Common myeloid progenitor, CD34-positive (primary cell): ENCODE results near the gene ENO1.
A peak's percentile ranks its signal among the peaks of the same experiment; 100 is the strongest.

Experiments used
- CTCF ChIA-PET: fragments of 350-600 bp; sonication (Branson Sonifier 250); formaldehyde crosslinking; loops from one replicate; lab custom pipeline; 2021; ENCODE audit warnings: antibody characterized with exemption; lab: Charles Lee
- POLR2A ChIA-PET: fragments of 350-600 bp; sonication (Branson Sonifier 250); formaldehyde crosslinking; loops from one replicate; lab custom pipeline; 2021; ENCODE audit warnings: antibody characterized with exemption; lab: Charles Lee
- DNase-seq, 3 donors: peaks; one replicate each; pipeline versions ENCODE4 v3.0.0 to v3.0.0-alpha.2; 2013
- H3K27ac ChIP-seq, 2 experiments: 1 replicate in 1 of 2; 2 replicates in 1 of 2; pipeline ENCODE4 v1.7.0; 2013; ENCODE audit warnings: inconsistent platforms in 2 of 2, low read length in 2 of 2, mild to moderate bottlenecking in 2 of 2, low read depth in 1 of 2, moderate library complexity in 1 of 2; ENCODE audit not compliant: severe bottlenecking in 2 of 2, insufficient read depth in 1 of 2, poor library complexity in 1 of 2
- H3K27me3 ChIP-seq, 5 experiments: replicated peaks in 2 of 5; 1 replicate in 3 of 5; 2 replicates in 2 of 5; pipeline versions ENCODE4 v1.6.1 to v1.7.0; 2013; ENCODE audit warnings: low read length in 4 of 5, mild to moderate bottlenecking in 2 of 5, moderate library complexity in 2 of 5, inconsistent platforms in 1 of 5; ENCODE audit not compliant: insufficient read depth in 5 of 5, control insufficient read depth in 4 of 5
- H3K36me3 ChIP-seq, 4 experiments: 1 replicate in 2 of 4; 2 replicates in 2 of 4; pipeline versions ENCODE4 v1.6.1 to v1.7.0; 2013; ENCODE audit warnings: low read length in 3 of 4, control low read depth in 1 of 4, mild to moderate bottlenecking in 1 of 4; ENCODE audit not compliant: control insufficient read depth in 4 of 4, insufficient read depth in 4 of 4
- H3K4me1 ChIP-seq, 4 experiments: 1 replicate in 3 of 4; 2 replicates in 1 of 4; pipeline versions ENCODE4 v1.6.1 to v1.7.1; 2013; ENCODE audit warnings: low read length in 3 of 4, mild to moderate bottlenecking in 3 of 4, control low read depth in 1 of 4, inconsistent platforms in 1 of 4, moderate library complexity in 1 of 4; ENCODE audit not compliant: control insufficient read depth in 4 of 4, insufficient read depth in 4 of 4; ENCODE audit errors: control extremely low read depth in 1 of 4
- H3K4me3 ChIP-seq, 7 experiments: 1 replicate in 4 of 7; 2 replicates in 3 of 7; pipeline versions ENCODE4 v1.5.1 to v1.7.0; 2013; ENCODE audit warnings: mild to moderate bottlenecking in 7 of 7, low read length in 6 of 7, moderate library complexity in 6 of 7, inconsistent platforms in 2 of 7, low read depth in 2 of 7, control low read depth in 1 of 7; ENCODE audit not compliant: insufficient read depth in 4 of 7, control insufficient read depth in 1 of 7; ENCODE audit errors: extremely low read depth in 1 of 7
- H3K9me3 ChIP-seq, 5 experiments: 1 replicate in 4 of 5; 2 replicates in 1 of 5; pipeline versions ENCODE4 v1.6.1 to v1.7.1; 2013; ENCODE audit warnings: low read length in 4 of 5, mild to moderate bottlenecking in 2 of 5, inconsistent platforms in 1 of 5, low read depth in 1 of 5, moderate library complexity in 1 of 5; ENCODE audit not compliant: control insufficient read depth in 4 of 5, insufficient read depth in 2 of 5; ENCODE audit errors: control extremely low read depth in 1 of 5
- WGBS: methylation state at CpG from one replicate; pipeline ENCODE4 v1.1.5; 2013; ENCODE audit not compliant: insufficient coverage; 5-methylcytosine and 5-hydroxymethylcytosine counted together

The ENO1 gene

GRCh38 chr1:8879464-8879921, 1.0 kb upstream of the ENO1 start:
- WGBS, result 15% methylated on average over 8 of the region's 11 CpGs
- DNase-seq, result no peak
- H3K9me3 ChIP-seq, result no peaks in the 10 kb centered on the region
- peak overlapping the region; percentile 72 to 91 for H3K27ac ChIP-seq
- H3K27me3 ChIP-seq, result no peaks in the 10 kb centered on the region
- ChIA-PET POLR2A (interaction anchor here (2.5 to 3.2 kb wide), 3 partner anchors 10 to 21 kb away, joined by 8 to 27 read pairs (median 20); no protein-coding TSS in a partner anchor), CTCF (interaction anchor here (0.9 to 9.4 kb wide), 8 partner anchors 9 to 130 kb away, joined by 3 to 131 read pairs (median 6); no protein-coding TSS in a partner anchor)
- H3K36me3 ChIP-seq, result peaks cover 0 to 23% (median 10%) of the 10 kb centered on the region in 4 experiments
- peaks cover 29 to 61% (median 50%) of the 10 kb centered on the region in 4 experiments for H3K4me1 ChIP-seq
- peak overlapping the region; percentile 16 to 97 (median 86) for H3K4me3 ChIP-seq

- no peaks in the 10 kb centered on the region for H3K9me3 ChIP-seq
- peak overlapping the region; percentile 80 to 97 (median 90) for H3K4me3 ChIP-seq
- H3K4me1 ChIP-seq, result peaks cover 30 to 67% (median 56%) of the 10 kb centered on the region in 4 experiments
- peak; percentile 97 to 98 (median 97) for DNase-seq
- POLR2A ChIA-PET, result interaction anchor here (0.7 to 3.2 kb wide), 6 partner anchors 8 to 39 kb away, joined by 3 to 27 read pairs (median 7); no protein-coding TSS in a partner anchor
- CTCF ChIA-PET, result interaction anchor here (0.7 to 9.4 kb wide), 4 partner anchors 18 to 222 kb away, joined by 3 to 131 read pairs (median 5); no protein-coding TSS in a partner anchor
- H3K27me3 ChIP-seq, result no peaks in the 10 kb centered on the region
- H3K36me3 ChIP-seq, result peaks cover 0 to 28% (median 13%) of the 10 kb centered on the region in 4 experiments
- H3K27ac ChIP-seq, result peak overlapping the region; percentile 72 to 91
- 0% methylated on average over 77 of the region's 82 CpGs for WGBS
These were observed 395 bp upstream of the ENO1 start for GRCh38 chr1:8878698-8879463.

- POLR2A ChIA-PET, result interaction anchor here (0.7 kb wide), 1 partner anchor 11 kb away, joined by 3 read pairs; no protein-coding TSS in a partner anchor
- peaks cover 6 to 56% (median 38%) of the 10 kb centered on the region in 4 experiments for H3K36me3 ChIP-seq
These were observed 2.4 kb downstream of the ENO1 start for GRCh38 chr1:8876087-8876486.

GRCh38 chr1:8875216-8875861, 3.1 kb downstream of the ENO1 start:
- 71% methylated on average over 3 of the region's 7 CpGs for WGBS
- H3K27me3 ChIP-seq, result no peaks in the 10 kb centered on the region
- ChIA-PET POLR2A (interaction anchor here (0.7 kb wide), 1 partner anchor 42 kb away, joined by 3 read pairs; no protein-coding TSS in a partner anchor), CTCF (interaction anchor here (0.8 to 9.1 kb wide), 4 partner anchors 8 to 129 kb away, joined by 3 to 104 read pairs (median 6); no protein-coding TSS in a partner anchor)
- peak overlapping the region; percentile 33 to 91 for H3K27ac ChIP-seq
- no peak for DNase-seq
- H3K4me1 ChIP-seq, result peaks cover 41 to 91% (median 68%) of the 10 kb centered on the region in 4 experiments
- H3K36me3 ChIP-seq, result peaks cover 13 to 63% (median 45%) of the 10 kb centered on the region in 4 experiments
- no peaks in the 10 kb centered on the region for H3K9me3 ChIP-seq
- peak overlapping the region in 6 of 7 experiments; percentile 30 to 97 (median 87) for H3K4me3 ChIP-seq

More at GRCh38 chr1:8876087-8876486, 2.4 kb downstream of the ENO1 start:
- CTCF ChIA-PET, result interaction anchor here (0.6 to 9.4 kb wide), 2 partner anchors 15 to 221 kb away, joined by 4 to 131 read pairs; no protein-coding TSS in a partner anchor
- no CpG with 5 or more reads among the region's 3 CpGs for WGBS
- DNase-seq, result no peak
- Histone ChIP-seq H3K9me3 (no peaks in the 10 kb centered on the region), H3K27ac (peak overlapping the region; percentile 33 to 91), H3K4me1 (peaks cover 44 to 93% (median 75%) of the 10 kb centered on the region in 4 experiments), H3K27me3 (no peaks in the 10 kb centered on the region), H3K4me3 (peak overlapping the region in 6 of 7 experiments; percentile 46 to 97 (median 87))

GRCh38 chr1:8874230-8875201, 4.0 kb downstream of the ENO1 start:
- ChIA-PET POLR2A (interaction anchor here (0.7 to 1.7 kb wide), 3 partner anchors 9 to 43 kb away, joined by 3 to 8 read pairs (median 5); no protein-coding TSS in a partner anchor), CTCF (interaction anchor here (0.8 to 9.1 kb wide), 7 partner anchors 9 to 130 kb away, joined by 3 to 104 read pairs (median 4); no protein-coding TSS in a partner anchor)
- Histone ChIP-seq H3K4me1 (peaks cover 34 to 83% (median 60%) of the 10 kb centered on the region in 4 experiments), H3K27me3 (no peaks in the 10 kb centered on the region), H3K27ac (peak overlapping the region in 1 of 2 experiments; percentile 91), H3K9me3 (no peaks in the 10 kb centered on the region), H3K36me3 (peaks cover 15 to 71% (median 53%) of the 10 kb centered on the region in 4 experiments), H3K4me3 (peak overlapping the region in 6 of 7 experiments; percentile 7 to 97 (median 87))
- WGBS, result 96% methylated on average over 10 of the region's 15 CpGs
- no peak for DNase-seq
